ENCODE results near the gene BPGM. TPM values are rescaled to one million over a fixed set of nuclear protein-coding genes. Genes with fewer than 3 reads are reported as not detected.

The BPGM gene
- total RNA-seq, 1 experiment from 2014 or later, result 10.0 TPM

- intact Hi-C loops (cut with micrococcal nuclease), result no loop called here
- H3K9me2 ChIP-seq (ENCODE audit: insufficient read depth), result no peaks in the 10 kb centered on the region
- H3K79me2 ChIP-seq (ENCODE audit: insufficient read depth, low read length), result no peaks in the 10 kb centered on the region
- ChIA-PET POLR2A (no interaction called here), CTCF (interaction anchor here (1.8 to 2.5 kb wide), 2 partner anchors 13 to 187 kb away, joined by 5 to 8 read pairs; no protein-coding TSS in a partner anchor), RAD21 (ENCODE audit: low non-redundant PET in 1 of 2, low total read pairs in 2 of 2, uncharacterized antibody in 2 of 2, unreplicated experiment in 2 of 2) (interaction anchor here in 1 of 2 experiments (0.6 kb wide), 1 partner anchor 323 kb away, joined by 4 read pairs; no protein-coding TSS in a partner anchor)
- H3K4me3 ChIP-seq (replicated peaks in 1 of 2; ENCODE audit: low read depth in 1 of 2, low read length in 2 of 2), result no peak overlapping the region
- H2AFZ ChIP-seq (ENCODE audit: low read depth, low read length, poor library complexity, severe bottlenecking), result no peak overlapping the region
- no peak overlapping the region for H3K9ac ChIP-seq (ENCODE audit: low read length)
- H3K9me3 ChIP-seq (ENCODE audit: control insufficient read depth in 1 of 2, insufficient read depth in 1 of 2, low read depth in 1 of 2, low read length in 2 of 2), result no peaks in the 10 kb centered on the region
- no peak overlapping the region for H3K4me2 ChIP-seq (ENCODE audit: low read length)
- H3K4me1 ChIP-seq (ENCODE audit: control insufficient read depth in 1 of 2, insufficient read depth in 2 of 2, low read length in 2 of 2), result no peaks in the 10 kb centered on the region
- no peaks in the 10 kb centered on the region for H4K20me1 ChIP-seq (ENCODE audit: insufficient read depth)
- no peak for ATAC-seq
- no peak for DNase-seq (ENCODE audit: low read depth, low spot score)
- TF ChIP-seq FOSL1 (IDR thresholded peaks at IDR 0.05; ENCODE audit: low read depth) (no peak), JUND (IDR thresholded peaks at IDR 0.05) (no peak), MAX (IDR thresholded peaks at IDR 0.05) (no peak), TCF7L2 (IDR thresholded peaks at IDR 0.05; ENCODE audit: borderline replicate concordance, extremely low read depth, insufficient read depth, insufficient read length) (no peak), CEBPB (IDR thresholded peaks at IDR 0.05; ENCODE audit: low read depth) (no peak), ZFX (IDR thresholded peaks at IDR 0.05) (no peak), CTCF (IDR thresholded peaks at IDR 0.05 in 2 of 3, conservative IDR thresholded peaks at IDR 0.05 in 1 of 3; ENCODE audit: borderline replicate concordance in 1 of 3, insufficient read depth in 1 of 3, low read depth in 2 of 3, low read length in 2 of 3) (no peak), REST (IDR thresholded peaks at IDR 0.05; ENCODE audit: low read depth) (no peak), ELF1 (IDR thresholded peaks at IDR 0.05; ENCODE audit: borderline replicate concordance, low read depth) (no peak), CBX3 (IDR thresholded peaks at IDR 0.05; ENCODE audit: low read depth) (no peak), EGR1 (IDR thresholded peaks at IDR 0.05; ENCODE audit: low read depth) (no peak), ATF3 (IDR thresholded peaks at IDR 0.05) (no peak), POLR2A (IDR thresholded peaks at IDR 0.05; ENCODE audit: borderline replicate concordance, extremely low read depth, insufficient read depth, insufficient read length) (no peak), SIN3A (IDR thresholded peaks at IDR 0.05; ENCODE audit: low read depth) (no peak), YY1 (IDR thresholded peaks at IDR 0.05; ENCODE audit: extremely low read depth, insufficient replicate concordance, low read depth, low read length) (no peak), ZBTB33 (IDR thresholded peaks at IDR 0.05; ENCODE audit: extremely low read depth, insufficient replicate concordance, low read length) (no peak), SP1 (IDR thresholded peaks at IDR 0.05; ENCODE audit: low read depth) (no peak), RAD21 (IDR thresholded peaks at IDR 0.05; ENCODE audit: low read depth) (no peak), ZNF274 (IDR thresholded peaks at IDR 0.05; ENCODE audit: low read depth, low read length) (no peak)
- H3K27ac ChIP-seq (ENCODE audit: low read depth, low read length), result no peak overlapping the region
- BruUV-seq (replicated peaks), result no TSS peak
- no peaks in the 10 kb centered on the region for H3K36me3 ChIP-seq (ENCODE audit: control insufficient read depth in 1 of 2, insufficient read depth in 2 of 2, low read length in 2 of 2)
- H3K27me3 ChIP-seq (ENCODE audit: insufficient read depth, low read length), result peaks cover 11% of the 10 kb centered on the region; the same call in 1 of the 2 replicates
Measured at GRCh38 chr7:134619627-134620331, 26.9 kb upstream of the BPGM start.

Data from HCT116 (cell line).